Measurements from ENCODE around the gene GALNT2. TPM values are rescaled to one million over a fixed set of nuclear protein-coding genes. Genes with fewer than 3 reads are reported as not detected.

GALNT2 gene
- polyA plus RNA-seq, 3 donors, result 19.6 to 25.6 (median 23.4) TPM

GRCh38 chr1:230272557-230272956, 205.5 kb downstream of the GALNT2 start:
- no peak overlapping the region for H3K4me3 ChIP-seq (replicated peaks in 1 of 3; ENCODE audit: low read depth in 2 of 3, low read length in 3 of 3)

GRCh38 chr1:230273141-230273710, 206.2 kb downstream of the GALNT2 start:
- intact Hi-C loops (cut with micrococcal nuclease), result no loop called here
- 98% methylated on average over 5 of the region's 7 CpGs for WGBS (ENCODE audit: insufficient coverage)
- no peak for TF ChIP-seq CTCF (IDR thresholded peaks at IDR 0.05)
- Histone ChIP-seq H3K9ac (ENCODE audit: insufficient read depth, low read length, poor library complexity, severe bottlenecking) (no peak overlapping the region), H3K79me2 (ENCODE audit: insufficient read depth, low read length) (no peaks in the 10 kb centered on the region), H4K20me1 (ENCODE audit: insufficient read depth, low read length) (no peaks in the 10 kb centered on the region), H2AFZ (ENCODE audit: insufficient read depth, low read depth, low read length, poor library complexity, severe bottlenecking) (no peak overlapping the region), H3K9me3 (replicated peaks in 1 of 2; ENCODE audit: control insufficient read depth in 1 of 2, insufficient read depth in 1 of 2, low read length in 2 of 2) (no peaks in the 10 kb centered on the region), H3K36me3 (replicated peaks in 1 of 2; ENCODE audit: control insufficient read depth in 1 of 2, insufficient read depth in 2 of 2, low read length in 2 of 2) (peaks cover 40 to 86% of the 10 kb centered on the region in 2 donors), H3K4me2 (replicated peaks; ENCODE audit: extremely low read depth, low read length, poor library complexity, severe bottlenecking) (no peak overlapping the region), H3K27ac (ENCODE audit: low read depth in 1 of 2, low read length in 2 of 2) (no peak overlapping the region), H3K27me3 (ENCODE audit: control insufficient read depth in 2 of 2, insufficient read depth in 2 of 2, low read length in 2 of 2) (no peaks in the 10 kb centered on the region), H3K4me1 (ENCODE audit: control insufficient read depth in 1 of 2, insufficient read depth in 2 of 2, low read length in 2 of 2) (peaks cover 0 to 4% of the 10 kb centered on the region in 2 donors), H3K4me3 (replicated peaks in 1 of 3; ENCODE audit: low read depth in 2 of 3, low read length in 3 of 3) (no peak overlapping the region)
- Mint-ChIP-seq H3K27ac (no peak overlapping the region), H3K27me3 (ENCODE audit: low read depth in 3 of 3) (peaks cover 0 to 1% (median 0%) of the 10 kb centered on the region in 3 donors), H3K36me3 (peaks cover 47 to 68% of the 10 kb centered on the region in 2 donors), H3K4me3 (no peak overlapping the region), H3K9me3 (no peaks in the 10 kb centered on the region), H3K4me1 (peaks cover 10% of the 10 kb centered on the region)
- DNase-seq, result no peak

More at GRCh38 chr1:230272557-230272956, 205.5 kb downstream of the GALNT2 start:
- Mint-ChIP-seq H3K36me3 (peaks cover 48 to 68% of the 10 kb centered on the region in 2 donors), H3K27ac (peak overlapping the region in 1 of 7 donors; percentile 35), H3K4me3 (no peak overlapping the region), H3K27me3 (ENCODE audit: low read depth in 3 of 3) (peaks cover 0 to 1% (median 0%) of the 10 kb centered on the region in 3 donors), H3K9me3 (no peaks in the 10 kb centered on the region), H3K4me1 (peaks cover 10% of the 10 kb centered on the region)
- H3K9ac ChIP-seq (ENCODE audit: insufficient read depth, low read length, poor library complexity, severe bottlenecking), result no peak overlapping the region
- peaks cover 0 to 4% of the 10 kb centered on the region in 2 donors for H3K4me1 ChIP-seq (ENCODE audit: control insufficient read depth in 1 of 2, insufficient read depth in 2 of 2, low read length in 2 of 2)
- 100% methylated on average over 5 of the region's 9 CpGs for WGBS (ENCODE audit: insufficient coverage)
- TF ChIP-seq CTCF (IDR thresholded peaks at IDR 0.05), result no peak
- H3K36me3 ChIP-seq (replicated peaks in 1 of 2; ENCODE audit: control insufficient read depth in 1 of 2, insufficient read depth in 2 of 2, low read length in 2 of 2), result peaks cover 42 to 86% of the 10 kb centered on the region in 2 donors
- no peaks in the 10 kb centered on the region for H3K79me2 ChIP-seq (ENCODE audit: insufficient read depth, low read length)
- H3K9me3 ChIP-seq (replicated peaks in 1 of 2; ENCODE audit: control insufficient read depth in 1 of 2, insufficient read depth in 1 of 2, low read length in 2 of 2), result no peaks in the 10 kb centered on the region
- no peaks in the 10 kb centered on the region for H4K20me1 ChIP-seq (ENCODE audit: insufficient read depth, low read length)
- H2AFZ ChIP-seq (ENCODE audit: insufficient read depth, low read depth, low read length, poor library complexity, severe bottlenecking), result no peak overlapping the region
- H3K27ac ChIP-seq (ENCODE audit: low read depth in 1 of 2, low read length in 2 of 2), result no peak overlapping the region
- no peak for DNase-seq
- intact Hi-C loops (cut with micrococcal nuclease), result no loop called here
- no peak overlapping the region for H3K4me2 ChIP-seq (replicated peaks; ENCODE audit: extremely low read depth, low read length, poor library complexity, severe bottlenecking)
- H3K27me3 ChIP-seq (ENCODE audit: control insufficient read depth in 2 of 2, insufficient read depth in 2 of 2, low read length in 2 of 2), result no peaks in the 10 kb centered on the region

All from CD14-positive monocyte (primary cell).